Trophoblast cell (in vitro differentiated cells and primary cell): ENCODE measurements around the gene C22orf39.

Experiments used
- DNase-seq, 2 donors: peaks; one replicate each; pipeline ENCODE4 v3.0.0-alpha.2; 2016
- H2AFZ ChIP-seq: 2 replicates; pipeline ENCODE4 v1.6.1; 2013; ENCODE audit warnings: low read length, moderate library complexity, mild to moderate bottlenecking; ENCODE audit not compliant: insufficient read depth, poor library complexity
- H2AK5ac ChIP-seq: 2 replicates; pipeline ENCODE4 v1.6.1; 2013; ENCODE audit warnings: mild to moderate bottlenecking, low read length
- H2BK120ac ChIP-seq: 2 replicates; pipeline ENCODE4 v1.6.1; 2013; ENCODE audit warnings: low read length, mild to moderate bottlenecking, moderate library complexity; ENCODE audit not compliant: insufficient read depth, poor library complexity
- H2BK12ac ChIP-seq: 2 replicates; pipeline ENCODE4 v1.6.1; 2013; ENCODE audit warnings: mild to moderate bottlenecking, low read length, moderate library complexity
- H2BK5ac ChIP-seq: 2 replicates; pipeline ENCODE4 v1.6.1; 2013; ENCODE audit warnings: low read length, low read depth, moderate library complexity, mild to moderate bottlenecking; ENCODE audit not compliant: poor library complexity
- H3K14ac ChIP-seq: 2 replicates; pipeline ENCODE4 v1.6.1; 2013; ENCODE audit warnings: mild to moderate bottlenecking, low read length
- H3K18ac ChIP-seq: 2 replicates; pipeline ENCODE4 v1.6.1; 2013; ENCODE audit warnings: mild to moderate bottlenecking, low read length
- H3K23ac ChIP-seq: 2 replicates; pipeline ENCODE4 v1.6.1; 2013; ENCODE audit warnings: low read length
- H3K27ac ChIP-seq: 2 replicates; pipeline ENCODE4 v1.5.1; 2013; ENCODE audit warnings: low read depth, mild to moderate bottlenecking, inconsistent platforms, low read length, moderate library complexity
- H3K27me3 ChIP-seq: 2 replicates; pipeline ENCODE4 v1.6.1; 2013; ENCODE audit warnings: inconsistent platforms, mild to moderate bottlenecking, low read length, moderate library complexity; ENCODE audit not compliant: insufficient read depth
- H3K36me3 ChIP-seq, 2 experiments: 1 replicate in 1 of 2; 2 replicates in 1 of 2; pipeline ENCODE4 v1.6.1; 2013; ENCODE audit warnings: low read length in 2 of 2, mild to moderate bottlenecking in 2 of 2, moderate library complexity in 1 of 2; ENCODE audit not compliant: insufficient read depth in 2 of 2, control insufficient read depth in 1 of 2
- H3K4ac ChIP-seq: 2 replicates; pipeline ENCODE4 v1.6.1; 2013; ENCODE audit warnings: low read depth, mild to moderate bottlenecking, low read length, moderate library complexity
- H3K4me1 ChIP-seq, 2 experiments: 1 replicate in 1 of 2; 2 replicates in 1 of 2; pipeline ENCODE4 v1.6.1; 2013; ENCODE audit warnings: low read length in 2 of 2, mild to moderate bottlenecking in 2 of 2, moderate library complexity in 1 of 2; ENCODE audit not compliant: insufficient read depth in 2 of 2, control insufficient read depth in 1 of 2
- H3K4me2 ChIP-seq: 2 replicates; pipeline ENCODE4 v1.6.1; 2013; ENCODE audit warnings: inconsistent platforms, mild to moderate bottlenecking, low read length, moderate library complexity
- H3K4me3 ChIP-seq: 2 replicates; pipeline ENCODE4 v1.5.1; 2013; ENCODE audit warnings: mild to moderate bottlenecking, low read depth, low read length, inconsistent platforms
- H3K79me1 ChIP-seq: one replicate; pipeline ENCODE4 v1.6.1; 2013; ENCODE audit warnings: low read length
- H3K79me2 ChIP-seq: 2 replicates; pipeline ENCODE4 v1.6.1; 2013; ENCODE audit warnings: low read length, mild to moderate bottlenecking; ENCODE audit not compliant: control insufficient read depth, insufficient read depth, poor library complexity
- H3K9ac ChIP-seq: 2 replicates; pipeline ENCODE4 v1.6.1; 2013; ENCODE audit warnings: mild to moderate bottlenecking, low read length
- H3K9me3 ChIP-seq: 2 replicates; pipeline ENCODE4 v1.6.1; 2013; ENCODE audit warnings: low read depth, mild to moderate bottlenecking, control low read depth, inconsistent platforms, low read length; ENCODE audit not compliant: insufficient read depth
- H4K12ac ChIP-seq: 2 replicates; pipeline ENCODE4 v1.6.1; 2013; ENCODE audit warnings: low read depth, mild to moderate bottlenecking, low read length, moderate library complexity
- H4K8ac ChIP-seq: 2 replicates; pipeline ENCODE4 v1.6.1; 2013; ENCODE audit warnings: low read depth, mild to moderate bottlenecking, low read length, moderate library complexity
- H4K91ac ChIP-seq: one replicate; pipeline ENCODE4 v1.6.1; 2013; ENCODE audit warnings: low read depth, mild to moderate bottlenecking, low read length, moderate library complexity
- WGBS: extraction: QIAGEN DNeasy Blood & Tissue Kit; methylation state at CpG from one replicate; pipeline ENCODE4 v1.1.7; 2013; ENCODE audit warnings: missing lambda C conversion rate; ENCODE audit not compliant: insufficient read length, insufficient coverage; ENCODE audit errors: extremely low coverage; 5-methylcytosine and 5-hydroxymethylcytosine counted together

Gene C22orf39

DNA sequence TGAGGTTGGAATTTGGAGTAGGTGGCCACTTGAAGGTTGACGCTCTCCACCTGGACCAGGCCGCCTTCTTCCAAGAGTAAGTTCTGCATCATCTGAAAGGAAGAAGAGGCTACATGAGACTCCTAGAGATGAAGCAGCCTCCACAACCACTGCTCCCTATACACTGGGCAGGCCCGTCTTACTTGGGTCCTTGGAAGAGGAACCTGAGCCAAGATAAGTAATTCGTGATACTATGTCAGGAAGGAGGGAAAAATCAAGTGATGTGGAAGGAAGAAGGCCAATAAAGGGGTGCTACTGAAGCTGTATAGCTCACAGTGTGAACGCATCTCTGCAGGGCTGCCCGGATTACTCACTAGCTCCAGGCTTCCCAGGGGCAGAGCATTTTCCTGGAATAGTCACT lies 20.4 kb upstream of the C22orf39 start:
- H4K8ac ChIP-seq, result no peak overlapping the region
- peaks cover 7 to 11% of the 10 kb centered on the region in 2 experiments for H3K4me1 ChIP-seq
- H3K18ac ChIP-seq, result no peak overlapping the region
- no CpG with 5 or more reads among the region's 6 CpGs for WGBS
- no peak overlapping the region for H3K4me2 ChIP-seq
- H3K36me3 ChIP-seq, result peaks cover 63 to 73% of the 10 kb centered on the region in 2 experiments
- no peaks in the 10 kb centered on the region for H3K79me2 ChIP-seq
- H2BK5ac ChIP-seq, result no peak overlapping the region
- H3K27ac ChIP-seq, result no peak overlapping the region
- no peak overlapping the region for H4K12ac ChIP-seq
- no peak overlapping the region for H3K4me3 ChIP-seq
- no peak overlapping the region for H2BK12ac ChIP-seq
- H3K14ac ChIP-seq, result no peak overlapping the region
- no peak overlapping the region for H3K9ac ChIP-seq
- H2AFZ ChIP-seq, result no peak overlapping the region
- no peak overlapping the region for H4K91ac ChIP-seq
- no peak overlapping the region for H2AK5ac ChIP-seq
- H3K23ac ChIP-seq, result no peak overlapping the region
- H2BK120ac ChIP-seq, result no peak overlapping the region
- H3K79me1 ChIP-seq, result peaks cover 2% of the 10 kb centered on the region
- H3K27me3 ChIP-seq, result no peaks in the 10 kb centered on the region
- DNase-seq, result no peak
- no peaks in the 10 kb centered on the region for H3K9me3 ChIP-seq
- no peak overlapping the region for H3K4ac ChIP-seq

DNA sequence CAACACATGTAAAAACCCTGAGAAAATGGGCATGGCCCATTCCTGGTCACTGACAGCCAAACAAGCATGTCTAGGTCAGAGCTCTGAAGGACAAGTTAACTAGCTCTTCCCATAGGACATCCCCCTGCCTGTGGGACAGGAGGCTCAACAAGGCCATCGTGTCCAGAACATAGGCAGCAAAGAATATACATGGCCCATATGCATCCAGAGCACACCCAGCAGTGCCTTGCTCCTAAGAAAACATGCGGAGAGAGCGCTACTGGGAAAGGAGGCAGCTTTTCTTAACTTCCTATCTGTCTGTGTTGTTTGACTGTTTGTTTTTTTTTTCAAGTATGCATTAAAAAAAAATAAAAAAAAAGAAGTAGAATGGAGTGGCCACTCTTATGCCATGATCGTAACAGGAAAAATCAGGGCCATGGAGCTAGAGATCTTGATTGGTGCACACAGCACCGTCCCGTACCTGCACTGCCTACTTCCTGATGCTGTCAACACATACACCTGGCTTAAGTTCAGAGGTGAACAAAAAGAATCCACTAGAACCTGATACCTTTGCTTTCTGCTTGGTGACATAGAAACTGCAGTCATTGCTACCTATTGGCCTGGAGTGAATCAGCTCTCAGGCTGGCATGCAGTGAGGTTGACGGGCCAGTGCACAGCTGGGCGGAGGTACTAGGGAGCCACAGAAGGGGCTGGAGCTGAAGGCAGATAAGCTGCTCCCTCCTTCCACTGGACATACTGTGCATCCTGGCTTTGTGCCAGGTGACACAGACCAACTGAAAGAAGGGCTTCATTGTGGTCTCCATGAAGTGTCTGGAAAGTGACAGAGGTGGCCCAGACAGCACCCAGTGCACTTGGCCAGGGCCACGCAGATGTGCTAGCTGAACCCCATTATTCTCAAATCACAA lies 19.6 kb upstream of the C22orf39 start:
- peaks cover 59 to 68% of the 10 kb centered on the region in 2 experiments for H3K36me3 ChIP-seq
- H3K4ac ChIP-seq, result no peak overlapping the region
- no peak overlapping the region for H2BK12ac ChIP-seq
- no peaks in the 10 kb centered on the region for H3K9me3 ChIP-seq
- no peak overlapping the region for H3K9ac ChIP-seq
- no peak overlapping the region for H3K14ac ChIP-seq
- H3K18ac ChIP-seq, result no peak overlapping the region
- H3K4me2 ChIP-seq, result no peak overlapping the region
- H4K8ac ChIP-seq, result no peak overlapping the region
- no peaks in the 10 kb centered on the region for H3K79me2 ChIP-seq
- H2BK5ac ChIP-seq, result no peak overlapping the region
- DNase-seq, result no peak
- peaks cover 2% of the 10 kb centered on the region for H3K79me1 ChIP-seq
- no peak overlapping the region for H3K4me3 ChIP-seq
- no peak overlapping the region for H2AK5ac ChIP-seq
- WGBS, result no CpG with 5 or more reads among the region's 9 CpGs
- no peak overlapping the region for H4K12ac ChIP-seq
- no peaks in the 10 kb centered on the region for H3K27me3 ChIP-seq
- peaks cover 7 to 11% of the 10 kb centered on the region in 2 experiments for H3K4me1 ChIP-seq
- no peak overlapping the region for H2BK120ac ChIP-seq
- no peak overlapping the region for H4K91ac ChIP-seq
- no peak overlapping the region for H2AFZ ChIP-seq
- no peak overlapping the region for H3K23ac ChIP-seq
- H3K27ac ChIP-seq, result no peak overlapping the region

DNA sequence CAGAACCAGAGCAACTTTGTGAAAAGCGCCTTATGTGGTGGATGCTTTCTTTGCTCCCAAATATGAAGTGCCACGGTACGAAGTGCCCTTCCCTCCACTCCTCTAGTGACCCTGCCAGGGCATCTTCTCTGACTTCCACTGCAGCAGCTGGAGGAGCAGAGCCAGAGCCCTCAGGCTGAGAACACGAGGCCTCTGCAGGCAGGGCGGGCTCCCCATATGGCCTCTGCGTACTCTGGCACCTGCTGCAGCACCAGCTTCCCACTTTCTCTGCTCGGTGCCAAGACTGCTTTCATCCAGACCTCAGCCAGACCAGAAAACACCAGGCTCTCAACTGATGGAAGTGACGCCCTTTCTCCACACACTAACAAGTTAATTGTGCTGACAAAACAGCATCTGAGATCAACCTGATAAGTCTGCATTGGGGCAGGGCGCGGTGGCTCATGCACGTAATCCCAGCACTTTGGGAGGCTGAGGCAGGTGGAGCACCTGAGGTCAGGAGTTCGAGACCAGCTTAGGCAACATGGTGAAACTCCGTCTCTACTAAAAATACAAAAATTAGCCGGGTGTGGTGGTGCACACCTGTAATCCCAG lies 18.7 kb upstream of the C22orf39 start:
- DNase-seq, result no peak
- no peak overlapping the region for H2BK12ac ChIP-seq
- no peak overlapping the region for H3K27ac ChIP-seq
- H3K79me2 ChIP-seq, result no peaks in the 10 kb centered on the region
- no peak overlapping the region for H2BK120ac ChIP-seq
- no peaks in the 10 kb centered on the region for H3K9me3 ChIP-seq
- H2AFZ ChIP-seq, result no peak overlapping the region
- no peak overlapping the region for H4K91ac ChIP-seq
- H3K4me1 ChIP-seq, result peaks cover 7 to 11% of the 10 kb centered on the region in 2 experiments
- H3K79me1 ChIP-seq, result peaks cover 2% of the 10 kb centered on the region
- no peak overlapping the region for H4K12ac ChIP-seq
- H3K4me3 ChIP-seq, result no peak overlapping the region
- H3K36me3 ChIP-seq, result peaks cover 51 to 62% of the 10 kb centered on the region in 2 experiments
- H3K18ac ChIP-seq, result no peak overlapping the region
- WGBS, result no CpG with 5 or more reads among the region's 14 CpGs
- H4K8ac ChIP-seq, result no peak overlapping the region
- no peak overlapping the region for H3K4me2 ChIP-seq
- H3K9ac ChIP-seq, result no peak overlapping the region
- no peaks in the 10 kb centered on the region for H3K27me3 ChIP-seq
- H3K14ac ChIP-seq, result no peak overlapping the region
- H2BK5ac ChIP-seq, result no peak overlapping the region
- no peak overlapping the region for H3K4ac ChIP-seq
- H2AK5ac ChIP-seq, result no peak overlapping the region
- no peak overlapping the region for H3K23ac ChIP-seq

DNA sequence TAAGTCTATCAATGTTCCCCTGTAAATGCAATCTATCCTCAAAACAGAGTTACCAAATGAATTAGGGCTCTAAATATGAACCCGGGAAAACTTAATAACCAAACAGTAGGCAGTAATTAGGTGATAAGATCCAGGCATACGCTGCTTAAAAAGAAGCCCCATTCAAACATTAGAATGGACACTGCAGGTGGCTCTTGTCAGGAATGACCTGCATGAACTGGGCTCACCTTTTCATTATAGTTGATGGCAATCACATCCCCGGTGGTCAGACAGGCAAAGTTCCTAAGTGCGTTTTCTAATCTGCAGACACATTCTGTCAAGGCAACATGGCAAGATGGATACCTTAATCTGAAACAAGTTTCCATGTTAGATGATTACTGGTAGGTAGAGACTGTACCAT lies 17.5 kb upstream of the C22orf39 start:
- Histone ChIP-seq H2BK120ac (no peak overlapping the region), H4K91ac (no peak overlapping the region), H3K27me3 (no peaks in the 10 kb centered on the region), H3K9me3 (no peaks in the 10 kb centered on the region), H3K79me2 (no peaks in the 10 kb centered on the region), H3K79me1 (peaks cover 2% of the 10 kb centered on the region), H3K4me3 (no peak overlapping the region), H3K36me3 (peaks cover 47 to 57% of the 10 kb centered on the region in 2 experiments), H2BK12ac (no peak overlapping the region), H2AFZ (no peak overlapping the region), H3K4me2 (no peak overlapping the region), H3K4me1 (peaks cover 7 to 11% of the 10 kb centered on the region in 2 experiments), H2BK5ac (no peak overlapping the region), H2AK5ac (no peak overlapping the region), H3K23ac (no peak overlapping the region), H3K9ac (no peak overlapping the region), H3K18ac (no peak overlapping the region), H3K14ac (no peak overlapping the region), H3K27ac (no peak overlapping the region), H4K12ac (no peak overlapping the region), H3K4ac (no peak overlapping the region), H4K8ac (no peak overlapping the region)
- no peak for DNase-seq
- no CpG with 5 or more reads among the region's 4 CpGs for WGBS
